Ovary (tissue), 3 donors: ENCODE results near the gene FBRS.

Experiments used
- POLR2A ChIP-seq: fragments of 450-650 bp; IDR thresholded peaks from one replicate; pipeline ENCODE4 v1.6.1; 2017; ENCODE audit warnings: antibody characterized with exemption, mild to moderate bottlenecking, moderate library complexity
- TF ChIP-seq, protein P1 (sequence below), 3 donors: fragments of 450-650 bp in 2 of 3; fragments of 200-600 bp in 1 of 3; IDR thresholded peaks; one replicate each; pipeline versions ENCODE4 v1.5.1 to v1.8.0; 2016 to 2022; ENCODE audit warnings: antibody characterized with exemption in 3 of 3, mild to moderate bottlenecking in 1 of 3
- donor health status: DM: no; HTN: no; CAD: no.

DNA sequence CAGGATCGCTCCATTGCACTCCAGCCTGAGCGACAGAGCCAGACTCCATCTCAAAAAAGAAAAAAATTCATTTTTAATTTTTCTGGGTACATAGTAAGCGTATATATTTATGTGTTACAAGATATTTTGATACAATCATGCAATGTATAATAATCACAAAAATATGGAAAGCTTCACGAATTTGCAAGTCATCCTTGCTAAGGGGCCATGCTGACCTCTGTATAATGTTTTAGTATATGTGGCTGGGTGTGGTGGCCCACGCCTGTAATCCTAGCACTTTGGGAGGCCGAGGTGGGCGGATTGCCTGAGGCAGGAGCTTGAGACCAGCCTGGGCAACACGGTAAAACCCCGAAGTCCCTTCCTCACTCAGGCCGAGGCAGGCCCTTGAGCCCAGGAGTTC is 16.9 kb downstream of the FBRS start:
- TF ChIP-seq, protein P1, sequence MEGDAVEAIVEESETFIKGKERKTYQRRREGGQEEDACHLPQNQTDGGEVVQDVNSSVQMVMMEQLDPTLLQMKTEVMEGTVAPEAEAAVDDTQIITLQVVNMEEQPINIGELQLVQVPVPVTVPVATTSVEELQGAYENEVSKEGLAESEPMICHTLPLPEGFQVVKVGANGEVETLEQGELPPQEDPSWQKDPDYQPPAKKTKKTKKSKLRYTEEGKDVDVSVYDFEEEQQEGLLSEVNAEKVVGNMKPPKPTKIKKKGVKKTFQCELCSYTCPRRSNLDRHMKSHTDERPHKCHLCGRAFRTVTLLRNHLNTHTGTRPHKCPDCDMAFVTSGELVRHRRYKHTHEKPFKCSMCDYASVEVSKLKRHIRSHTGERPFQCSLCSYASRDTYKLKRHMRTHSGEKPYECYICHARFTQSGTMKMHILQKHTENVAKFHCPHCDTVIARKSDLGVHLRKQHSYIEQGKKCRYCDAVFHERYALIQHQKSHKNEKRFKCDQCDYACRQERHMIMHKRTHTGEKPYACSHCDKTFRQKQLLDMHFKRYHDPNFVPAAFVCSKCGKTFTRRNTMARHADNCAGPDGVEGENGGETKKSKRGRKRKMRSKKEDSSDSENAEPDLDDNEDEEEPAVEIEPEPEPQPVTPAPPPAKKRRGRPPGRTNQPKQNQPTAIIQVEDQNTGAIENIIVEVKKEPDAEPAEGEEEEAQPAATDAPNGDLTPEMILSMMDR (IDR thresholded peaks at IDR 0.05): no peak
- TF ChIP-seq POLR2A: no peak
